Stimulated activated CD8-positive, alpha-beta memory T cell treated with anti-CD3 and anti-CD28 coated beads, Interleukin-15, amount 100 ng/mL, for 24 hours (primary cell): ENCODE results near the gene YWHAQ.
"Not testable (repeated sequence)": the region's sequence is repeated elsewhere in the genome, so short reads cannot be mapped to it uniquely, and the experiment has no call there.

Source experiments
- DNase-seq: peaks from one replicate; pipeline ENCODE4 v3.0.0-alpha.2; 2020; ENCODE audit warnings: low read depth

The YWHAQ gene

DNA sequence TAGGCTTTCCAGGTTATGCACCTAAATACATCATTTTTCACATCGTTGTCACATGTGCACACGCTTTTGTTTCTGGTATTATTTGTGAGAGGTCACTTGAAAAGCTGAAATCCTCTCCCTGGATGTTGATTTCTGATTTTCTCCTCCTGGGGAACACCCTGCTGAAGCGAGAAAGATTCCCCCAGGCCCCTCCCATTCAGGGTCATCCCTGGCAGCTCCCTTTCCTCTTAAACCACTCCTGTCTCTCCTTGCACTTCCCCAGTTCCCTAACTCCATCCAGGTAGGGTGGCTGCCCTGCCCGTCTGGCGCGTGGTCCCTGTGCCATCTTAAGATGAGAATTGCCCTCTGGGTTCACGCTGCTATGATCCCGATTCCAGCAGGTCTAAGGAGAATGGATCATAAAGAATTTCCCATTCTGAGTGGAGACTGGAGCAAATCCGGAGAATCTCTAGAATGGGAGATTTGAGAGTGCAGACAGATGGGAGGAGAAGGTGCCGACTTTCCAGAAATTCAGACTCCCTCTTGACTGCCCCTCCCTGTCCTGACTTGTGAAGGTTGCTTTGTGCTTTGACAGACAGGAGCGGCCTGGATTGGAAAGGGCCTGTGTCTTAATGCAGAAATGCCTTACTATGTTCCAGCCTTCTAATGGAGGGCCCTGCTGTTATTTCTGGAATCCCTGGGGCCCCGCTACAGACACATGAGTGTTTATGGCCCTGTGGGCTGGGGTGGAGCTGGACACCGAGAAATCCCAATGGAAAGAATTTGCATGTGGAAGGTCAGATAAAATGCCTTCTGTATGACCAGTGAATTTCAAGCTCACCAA, 1.3 kb upstream of the YWHAQ start:
- no peak for DNase-seq

DNA sequence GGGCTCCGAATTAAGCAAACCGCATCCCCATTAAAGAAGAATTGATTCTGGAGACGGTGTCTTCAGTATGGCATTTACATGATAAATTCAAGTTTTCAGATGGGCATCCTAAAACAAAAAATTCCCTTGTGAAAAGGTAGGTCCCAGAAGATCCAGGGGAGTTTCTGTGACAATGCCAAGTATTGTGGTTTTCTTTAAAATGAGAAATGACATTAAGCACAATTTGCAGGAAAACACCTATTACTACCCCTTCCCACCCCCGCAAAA, 689 bp upstream of the YWHAQ start:
- no peak for DNase-seq

DNA sequence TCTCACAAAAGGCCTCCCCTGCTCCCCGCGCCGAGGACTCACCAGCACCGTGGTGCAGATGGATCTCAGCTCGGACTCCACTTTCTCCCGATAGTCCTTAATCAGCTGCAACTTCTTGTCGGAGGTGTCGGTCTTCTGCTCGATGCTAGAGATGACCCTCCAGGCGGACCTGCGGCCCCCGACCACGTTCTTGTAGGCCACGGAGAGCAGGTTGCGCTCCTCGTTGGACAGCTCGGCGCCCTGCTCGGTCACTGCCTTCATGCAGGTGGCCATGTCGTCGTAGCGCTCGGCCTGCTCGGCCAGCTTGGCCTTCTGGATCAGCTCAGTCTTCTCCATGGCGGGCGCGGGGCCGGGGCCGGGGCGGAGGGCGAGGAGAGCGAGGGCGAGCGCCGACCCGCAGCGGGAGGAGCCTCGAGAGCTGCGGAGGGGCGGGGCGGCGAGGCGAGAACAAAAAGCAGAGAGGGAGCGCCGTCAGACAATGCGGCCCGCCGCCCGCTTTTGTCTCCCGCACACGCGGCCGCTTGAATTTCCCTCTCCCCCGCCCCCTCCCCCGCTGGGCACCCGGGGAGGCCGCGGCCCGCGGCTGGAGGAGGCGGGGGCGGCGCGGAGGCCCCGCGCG, 571 bp downstream of the YWHAQ start:
- peak; percentile 43 for DNase-seq

DNA sequence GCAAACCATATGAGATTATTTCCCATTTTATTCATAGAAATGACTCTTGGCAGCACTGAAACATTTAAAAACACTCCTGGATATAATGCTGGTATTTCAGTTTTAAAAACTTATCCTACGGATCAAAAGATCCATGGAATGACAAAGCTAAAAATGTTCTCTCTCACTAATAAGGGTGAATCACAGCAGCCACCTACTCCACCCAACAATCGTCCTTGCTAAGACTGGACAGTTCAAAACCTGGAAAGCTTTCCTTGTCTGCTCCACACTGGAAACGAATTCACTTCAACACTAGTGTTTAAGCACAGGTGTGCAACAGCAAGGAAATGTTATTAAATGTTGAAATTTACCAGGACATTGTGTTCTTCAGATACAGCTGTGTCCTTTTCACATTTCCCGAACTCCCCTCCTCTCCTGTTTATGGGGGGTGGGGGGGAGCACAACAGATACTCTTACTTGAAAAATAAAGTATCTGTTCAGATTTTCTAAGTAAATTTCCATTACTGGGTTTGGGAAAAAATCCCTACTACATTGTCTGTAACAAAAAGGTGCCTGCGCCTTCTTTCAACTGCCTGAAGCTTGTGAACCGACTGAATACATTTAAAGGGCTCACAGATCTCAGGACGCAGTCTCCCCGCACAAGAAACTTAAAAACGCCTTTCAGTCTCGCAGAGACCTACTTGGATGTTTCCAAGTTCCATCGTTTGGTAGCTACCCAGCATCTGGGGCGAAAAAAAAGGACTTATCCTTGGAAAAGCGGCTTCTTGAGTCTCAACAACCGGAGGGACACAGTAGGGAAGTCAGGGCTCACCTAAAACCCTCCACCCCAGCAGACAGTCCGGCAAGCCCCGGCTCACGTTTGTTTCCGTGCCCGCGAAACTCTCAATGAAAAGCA, 1.3 kb downstream of the YWHAQ start:
- DNase-seq: no peak

DNA sequence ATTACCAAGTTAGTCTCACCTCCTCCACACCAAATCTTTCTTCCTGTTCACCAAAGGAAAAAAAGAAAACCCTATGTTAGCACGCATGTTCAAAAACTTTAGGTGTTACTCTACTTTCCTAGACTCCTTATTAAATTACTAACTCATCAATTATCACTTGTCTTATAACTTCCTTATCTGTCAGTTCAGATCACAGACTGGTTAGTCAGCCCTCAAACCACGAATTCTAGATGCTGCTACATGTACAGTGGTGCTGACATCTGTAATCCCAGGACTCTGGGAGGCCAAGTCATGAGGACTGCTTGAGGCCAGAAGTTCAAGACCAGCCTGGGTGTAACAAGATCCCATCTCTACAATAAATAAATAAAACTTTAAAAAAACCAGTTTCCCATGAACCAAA, 3.5 kb downstream of the YWHAQ start:
- DNase-seq: no peak

DNA sequence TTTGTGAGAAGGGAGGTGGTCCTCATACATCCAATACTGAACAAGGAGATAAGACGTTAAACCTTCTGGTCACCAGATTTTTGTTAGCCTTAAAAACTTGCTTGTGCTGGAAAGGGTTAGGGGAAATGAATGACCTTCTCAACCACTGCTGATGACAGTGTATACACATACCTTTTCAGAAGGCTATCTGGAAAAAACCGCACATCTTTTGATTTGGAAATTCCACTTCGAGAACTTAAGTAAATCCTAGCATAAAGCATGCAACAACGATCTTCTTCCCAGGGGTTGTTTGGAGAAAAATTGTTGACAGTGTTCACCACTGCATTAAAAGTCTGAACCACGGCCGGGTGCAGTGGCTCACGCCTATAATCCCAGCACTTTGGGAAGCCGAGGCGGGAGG, 7.6 kb downstream of the YWHAQ start:
- DNase-seq: no peak

DNA sequence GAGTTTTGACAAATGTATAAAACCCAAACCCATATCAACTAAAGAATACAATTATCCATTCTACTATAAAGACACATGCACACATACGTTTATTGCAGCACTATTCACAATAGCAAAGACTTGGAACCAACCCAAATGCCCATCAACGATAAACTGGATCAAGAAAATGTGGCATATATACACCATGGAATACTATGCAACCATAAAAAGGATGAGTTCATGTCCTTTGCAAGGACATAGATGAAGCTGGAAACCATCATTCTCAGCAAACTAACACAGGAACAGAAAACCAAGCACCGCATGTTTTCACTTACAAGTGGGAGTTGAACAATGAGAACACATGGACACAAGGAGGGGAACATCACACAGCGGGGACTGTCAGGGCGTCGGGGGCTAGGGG, 9.1 kb downstream of the YWHAQ start:
- not testable (repeated sequence) for DNase-seq

DNA sequence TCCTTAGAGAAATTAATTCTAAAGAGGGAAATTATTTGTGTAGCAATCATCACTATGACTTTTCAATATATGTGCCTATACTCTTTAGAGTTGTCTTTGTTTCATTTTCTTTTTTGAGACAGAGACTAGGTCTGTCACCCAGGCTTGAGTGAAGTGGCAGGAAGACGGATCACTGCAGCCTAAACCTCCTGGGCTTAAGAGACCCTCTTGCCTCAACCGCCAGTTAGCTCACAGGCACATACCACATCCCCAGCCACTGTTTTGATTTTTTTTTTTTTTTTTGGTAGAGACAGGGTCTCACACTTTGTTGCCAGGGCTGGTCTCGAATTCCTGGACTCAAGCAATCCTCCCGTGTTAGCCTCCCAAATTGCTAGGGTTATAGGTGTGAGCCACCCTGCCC, 12.4 kb downstream of the YWHAQ start:
- no peak for DNase-seq

DNA sequence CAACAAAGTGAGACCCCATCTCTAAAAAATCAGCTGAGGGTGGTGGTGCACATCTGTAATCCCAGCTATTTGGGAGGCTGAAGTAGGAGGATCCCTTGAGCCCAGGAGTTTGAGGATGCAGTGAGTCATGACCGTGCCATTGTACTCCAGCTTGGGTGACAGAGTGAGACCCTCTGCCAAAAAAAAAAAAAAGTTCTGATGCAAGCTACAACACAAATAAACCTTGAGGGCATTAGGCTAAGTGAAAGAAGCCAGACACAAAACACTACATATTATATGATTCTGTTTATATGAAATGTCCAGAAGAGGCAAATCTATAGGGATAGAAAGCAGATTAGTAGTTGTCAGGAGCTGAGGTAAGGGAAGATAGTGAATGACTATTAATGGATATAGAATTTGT, 13.0 kb downstream of the YWHAQ start:
- no peak for DNase-seq

DNA sequence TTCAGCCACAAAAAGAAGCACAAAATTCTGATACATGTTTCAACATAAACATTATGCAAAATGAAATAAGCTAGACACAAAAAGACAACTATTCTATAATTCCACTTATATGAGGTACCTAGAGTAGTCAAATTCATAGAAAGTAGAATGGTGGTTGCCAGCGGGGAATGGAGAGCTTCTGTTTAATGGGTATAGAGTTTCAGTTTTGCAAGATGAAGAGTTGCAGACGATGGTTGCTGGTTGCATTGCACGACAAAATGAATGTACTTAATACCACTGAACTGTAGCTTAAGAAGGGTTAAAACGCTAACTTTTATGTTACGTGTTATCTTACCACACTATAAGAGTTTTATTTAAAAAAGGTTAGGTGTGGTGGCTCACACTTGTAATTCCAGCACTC, 13.5 kb downstream of the YWHAQ start:
- no peak for DNase-seq

DNA sequence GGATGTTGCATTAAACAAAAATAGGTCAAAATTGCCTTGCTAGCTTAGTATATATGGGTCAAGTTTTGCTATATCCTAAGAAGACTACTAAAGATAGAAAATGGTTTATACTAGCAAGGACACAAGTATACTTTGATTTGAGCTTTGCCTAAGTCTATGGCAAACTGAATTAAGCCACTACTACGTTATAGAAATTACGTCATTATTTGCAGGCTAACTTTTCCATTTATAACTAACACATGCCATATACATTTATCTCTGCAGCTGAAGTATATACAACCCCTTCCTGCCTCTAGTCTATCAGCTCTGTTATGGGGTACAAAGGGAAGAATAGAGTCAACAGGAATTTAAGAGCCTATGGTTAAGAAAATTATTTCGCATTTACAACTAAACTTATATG, 16.2 kb downstream of the YWHAQ start:
- no peak for DNase-seq

DNA sequence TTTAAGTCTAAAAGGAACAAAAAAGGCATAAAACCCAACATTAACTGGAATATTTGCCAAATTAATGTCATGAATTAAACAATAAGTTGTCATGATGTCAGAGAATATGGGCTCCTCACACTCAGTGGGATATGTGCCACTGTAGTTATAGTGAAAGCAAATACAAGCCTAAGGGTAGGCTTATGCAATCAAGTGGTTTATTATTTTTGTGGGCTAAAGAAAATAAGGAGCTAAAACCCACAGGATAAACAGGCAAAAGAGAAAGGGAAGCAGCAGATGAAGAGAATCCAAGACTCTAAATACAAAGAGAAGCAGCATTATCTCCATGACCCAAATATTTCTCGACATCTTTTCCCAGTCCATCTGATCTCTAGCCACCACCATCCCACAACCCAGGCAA, 17.5 kb downstream of the YWHAQ start:
- no peak for DNase-seq

DNA sequence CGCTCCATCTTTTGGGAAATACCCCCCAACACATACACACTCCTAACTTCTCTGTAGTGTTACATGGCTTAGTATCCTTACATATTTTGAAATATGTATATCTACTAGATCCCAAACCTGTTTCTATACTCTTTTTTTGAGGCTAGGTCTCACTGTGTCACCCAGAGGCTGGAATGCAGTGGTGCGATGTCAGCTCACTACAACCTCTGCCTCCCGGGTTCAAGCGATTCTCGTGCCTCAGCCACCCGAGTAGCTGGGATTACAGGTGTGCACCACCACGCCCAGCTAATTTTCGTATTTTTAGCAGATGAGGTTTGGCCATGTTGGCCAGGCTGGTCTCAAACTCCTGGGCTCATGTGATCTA, 19.3 kb downstream of the YWHAQ start:
- not testable (repeated sequence) for DNase-seq

DNA sequence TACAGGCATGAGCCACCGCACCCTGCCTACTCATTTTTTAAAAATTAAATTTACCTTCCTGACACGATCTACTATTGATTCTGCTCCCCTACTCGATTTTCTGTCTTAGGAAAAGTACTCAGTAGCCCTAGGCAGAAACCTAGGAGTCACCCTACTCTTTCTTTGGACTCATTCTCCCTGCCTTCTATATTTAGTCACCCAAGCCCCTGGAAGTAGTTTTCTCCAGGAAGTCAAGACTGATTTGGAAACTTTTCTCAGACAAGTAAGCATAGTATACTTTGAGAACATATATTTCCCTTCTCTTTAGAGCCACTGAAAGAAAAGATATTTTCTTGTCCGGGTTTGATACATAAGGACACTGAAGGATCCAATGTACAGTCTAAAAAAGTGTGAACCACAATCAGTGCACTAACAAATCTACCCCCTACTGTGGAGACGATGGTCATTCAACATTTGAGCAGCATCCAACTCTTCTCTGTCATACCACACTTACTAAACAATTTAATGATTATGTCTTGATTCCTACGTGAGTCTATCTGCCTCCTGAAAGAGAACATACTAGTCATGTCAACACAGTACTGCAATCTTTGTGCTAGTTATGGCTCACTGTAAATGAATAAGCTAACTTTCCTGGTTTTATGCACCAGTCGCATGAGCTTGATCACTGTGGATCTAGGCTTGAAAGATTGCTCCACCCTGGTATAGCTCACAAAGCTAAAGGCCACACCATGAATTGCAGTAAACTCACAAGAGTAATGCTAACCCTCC, 19.8 kb downstream of the YWHAQ start:
- no peak for DNase-seq

DNA sequence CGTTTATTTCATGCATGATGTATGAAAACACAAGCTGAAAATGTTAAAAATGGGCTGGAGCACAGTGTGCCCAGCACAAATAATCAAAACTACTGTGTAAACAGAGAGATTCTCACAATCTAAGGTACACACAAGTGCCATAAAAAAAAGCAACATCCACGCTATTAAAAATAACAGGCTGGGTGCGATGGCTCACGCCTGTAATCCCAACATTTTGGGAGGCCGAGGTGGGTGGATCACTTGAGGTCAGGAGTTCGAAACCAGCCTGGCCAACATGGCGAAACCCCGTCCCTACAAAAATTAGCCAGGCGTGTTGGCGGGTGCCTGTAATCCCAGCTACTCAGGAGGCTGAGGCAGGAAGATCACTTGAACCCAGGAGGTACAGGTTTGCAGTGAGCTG, 22.3 kb downstream of the YWHAQ start:
- DNase-seq: not testable (repeated sequence)

DNA sequence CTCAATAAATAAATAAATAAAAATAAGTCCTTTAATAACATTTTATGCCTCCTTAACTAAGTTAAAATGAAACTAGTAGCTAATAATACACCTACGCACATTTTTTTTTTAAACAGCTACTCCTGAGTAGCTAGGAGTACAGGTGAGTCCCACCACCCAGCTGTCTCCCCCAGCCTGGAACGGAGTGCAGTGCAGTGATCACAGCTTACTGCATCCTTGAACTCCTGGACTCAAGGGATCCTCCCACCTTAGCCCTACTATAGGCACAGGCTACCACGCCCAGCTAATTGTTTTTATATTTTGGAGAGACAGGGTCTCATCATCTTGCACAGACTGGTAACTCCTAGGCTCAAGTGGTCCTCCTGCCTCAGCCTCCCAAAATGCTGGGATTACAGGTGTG, 28.4 kb downstream of the YWHAQ start:
- DNase-seq: no peak

DNA sequence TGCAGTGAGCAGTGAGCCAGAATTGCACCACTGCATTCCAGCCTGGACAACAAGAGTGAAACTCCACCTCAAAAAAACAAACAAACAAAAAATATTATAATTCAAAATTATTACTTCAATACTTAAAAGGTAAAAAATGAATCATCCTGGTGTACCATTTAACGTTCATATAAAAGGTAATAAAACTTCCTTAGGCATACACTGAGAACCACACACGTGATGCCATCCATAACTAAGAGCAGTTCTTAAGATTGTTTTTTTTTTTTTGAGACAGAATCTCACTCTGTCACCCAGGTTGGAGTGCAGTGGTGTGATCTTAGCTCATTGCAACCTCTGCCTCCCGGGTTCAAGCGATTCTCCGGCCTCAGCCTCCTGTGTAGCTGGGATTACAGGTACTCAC, 29.4 kb downstream of the YWHAQ start:
- DNase-seq: no peak

DNA sequence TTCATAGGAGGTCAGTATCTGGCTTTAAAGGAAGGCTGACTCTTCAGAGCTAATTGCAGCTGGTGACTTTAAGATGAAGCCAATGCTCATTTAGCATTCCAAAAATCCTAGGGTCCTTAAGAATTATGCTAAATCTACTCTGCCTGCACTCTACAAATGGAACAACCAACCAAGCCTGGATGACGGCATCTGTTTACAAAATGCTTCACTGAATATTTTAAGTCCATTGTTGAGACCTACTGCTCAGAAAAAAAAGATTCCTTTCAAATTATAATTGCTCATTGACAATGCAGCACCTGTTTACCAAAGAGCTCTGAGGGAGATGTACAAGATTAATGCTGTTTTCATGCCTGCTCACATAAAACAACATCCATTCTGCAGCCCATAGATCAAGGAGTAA, 31.4 kb downstream of the YWHAQ start:
- no peak for DNase-seq

DNA sequence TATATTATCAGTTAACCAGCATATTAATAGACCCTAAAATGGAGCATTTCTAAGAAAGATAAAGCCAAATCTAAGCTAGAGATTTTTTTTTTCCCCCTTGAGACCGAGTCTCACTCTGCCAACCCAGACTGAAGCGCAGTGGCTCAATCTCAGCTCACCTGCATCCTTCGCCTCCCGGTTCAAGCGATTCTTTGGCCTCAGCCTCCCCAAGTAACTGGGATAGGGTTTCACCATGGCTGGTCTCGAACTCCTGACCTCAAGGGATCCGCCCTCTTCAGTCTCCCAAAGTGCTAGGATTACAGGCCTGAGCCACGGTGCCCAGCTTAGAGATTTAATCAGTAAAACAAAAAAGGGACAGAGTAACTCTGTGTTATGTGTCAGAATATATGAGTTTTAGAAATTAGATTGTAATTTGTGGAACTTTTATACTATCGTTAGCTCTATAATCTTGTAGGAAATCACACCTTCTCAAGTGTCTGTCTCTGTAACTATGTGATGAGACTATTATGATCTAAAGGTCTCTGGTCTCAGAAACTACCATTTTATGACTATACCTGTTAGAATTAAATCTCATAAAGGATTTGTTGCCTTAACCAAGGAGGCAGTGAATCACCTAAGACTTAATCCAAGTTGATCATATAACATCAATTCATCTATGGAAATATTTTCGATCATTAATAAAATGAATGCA, 34.0 kb downstream of the YWHAQ start:
- no peak for DNase-seq

DNA sequence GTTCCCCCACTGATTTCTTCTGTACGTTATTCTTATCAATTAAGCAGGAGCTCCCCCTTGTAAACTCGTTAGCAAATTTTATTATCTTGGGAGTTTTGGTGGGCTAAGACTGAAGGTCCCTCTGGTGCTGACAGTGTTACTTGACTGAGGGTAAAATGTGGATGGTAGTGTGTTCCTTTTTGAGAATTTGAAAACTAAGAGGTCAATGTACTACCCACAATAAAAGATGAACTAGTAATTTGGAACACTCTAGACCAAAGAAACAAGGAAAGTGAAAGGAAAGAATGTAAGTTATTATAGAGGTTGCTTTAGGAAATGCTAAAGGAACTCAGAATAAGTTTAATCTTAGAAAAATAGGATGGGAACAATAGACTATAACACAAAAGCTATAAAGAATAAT, 35.1 kb downstream of the YWHAQ start:
- no peak for DNase-seq

DNA sequence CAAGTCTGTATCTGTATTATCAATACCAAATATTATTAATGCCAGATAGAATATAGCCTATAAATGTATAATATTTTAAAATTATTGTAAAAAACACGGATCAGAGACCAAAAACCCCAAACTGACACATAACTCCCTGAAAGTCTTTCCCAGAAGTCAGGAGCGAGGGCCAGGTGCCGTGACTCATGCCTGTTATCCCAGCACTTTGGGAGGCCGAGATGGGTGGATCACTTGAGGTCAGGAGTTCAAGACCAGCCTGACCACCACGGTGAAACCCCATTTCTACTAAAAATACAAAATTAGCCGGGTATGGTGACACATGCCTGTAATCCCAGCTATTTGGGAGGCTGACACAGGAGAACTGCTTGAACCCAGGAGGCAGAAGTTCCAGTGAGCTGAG, 35.5 kb downstream of the YWHAQ start:
- DNase-seq: not testable (repeated sequence)
